ENCODE data around the gene FEN1. TPM values are rescaled to one million over a fixed set of nuclear protein-coding genes. Genes with fewer than 3 reads are reported as not detected.

Gene FEN1
- total RNA-seq, 2 donors from 2014 or later: 9.4 to 11.4 TPM

GRCh38 chr11:61830237-61831105 is 37.8 kb downstream of the FEN1 start:
- intact Hi-C loops (cut with DNase I): no loop called here
- ATAC-seq (no peak), DNase-seq (no peak)

- intact Hi-C loops (cut with DNase I): no loop called here
- DNase-seq (no peak), ATAC-seq (no peak)
Observed at GRCh38 chr11:61832207-61832606, 39.5 kb downstream of the FEN1 start.

DNA sequence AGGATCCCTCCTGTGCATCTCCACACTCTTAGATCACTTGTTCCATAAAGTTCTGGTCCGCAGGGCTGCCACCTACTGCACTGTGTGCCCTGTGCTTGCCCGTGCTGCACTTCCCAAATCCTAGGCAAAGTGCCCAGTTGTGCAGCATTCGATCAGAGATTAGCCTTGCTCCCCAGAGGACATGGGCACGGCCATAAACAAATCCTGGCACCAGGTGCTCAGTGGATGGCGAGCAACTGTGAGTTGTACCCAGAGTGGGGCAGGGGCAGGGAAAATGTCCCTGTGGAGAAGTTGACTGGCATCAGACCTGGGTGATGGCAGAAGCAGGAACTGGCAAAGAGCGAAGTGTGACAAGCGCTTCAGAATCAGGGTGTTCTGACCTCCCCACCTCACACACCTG is 40.0 kb downstream of the FEN1 start:
- ATAC-seq (no peak), DNase-seq (no peak)
- intact Hi-C loops (cut with DNase I): no loop called here

GRCh38 chr11:61833471-61833870 is 40.8 kb downstream of the FEN1 start:
- ATAC-seq: no peak
- intact Hi-C loops (cut with DNase I): no loop called here
- no peak for DNase-seq

- ATAC-seq (no peak), DNase-seq (no peak)
- intact Hi-C loops (cut with DNase I): no loop called here
Observed at GRCh38 chr11:61833926-61834277, 41.2 kb downstream of the FEN1 start.

GRCh38 chr11:61834278-61835048 is 41.8 kb downstream of the FEN1 start:
- DNase-seq (peak; percentile 79), ATAC-seq (peak; percentile 85 to 91)
- intact Hi-C loops (cut with DNase I): no loop called here

- intact Hi-C loops (cut with DNase I): no loop called here
- DNase-seq (no peak), ATAC-seq (no peak)
Observed at GRCh38 chr11:61836193-61836592, 43.5 kb downstream of the FEN1 start.

DNA sequence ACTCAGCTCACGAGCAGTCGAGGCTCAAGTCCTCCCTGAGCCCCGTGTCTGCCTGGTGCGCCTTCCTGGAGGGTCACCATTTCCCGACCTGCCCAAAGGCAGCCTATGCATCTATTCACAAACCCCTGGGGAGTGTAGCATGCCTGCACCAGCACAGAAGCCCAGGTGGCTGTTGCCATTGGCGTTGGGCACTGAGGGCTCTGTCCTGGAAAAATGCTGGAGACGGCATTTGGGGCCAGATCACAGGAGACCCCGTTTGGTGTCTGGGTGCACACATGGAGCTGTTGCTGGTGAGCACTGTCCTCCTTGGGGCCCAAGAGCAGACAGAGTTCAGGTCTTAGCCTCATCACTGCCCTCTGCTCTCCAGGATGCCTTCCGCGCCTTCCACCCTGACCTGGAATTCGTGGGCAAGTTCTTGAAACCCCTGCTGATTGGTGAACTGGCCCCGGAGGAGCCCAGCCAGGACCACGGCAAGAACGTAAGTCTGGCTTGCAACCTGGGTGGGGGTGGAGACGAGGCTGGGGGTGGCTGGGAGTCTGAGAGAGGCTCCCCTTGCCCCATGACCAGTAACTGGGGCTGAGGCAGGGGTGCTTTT is 44.8 kb downstream of the FEN1 start:
- intact Hi-C loops (cut with DNase I): no loop called here
- ATAC-seq: no peak
- DNase-seq: no peak

DNA sequence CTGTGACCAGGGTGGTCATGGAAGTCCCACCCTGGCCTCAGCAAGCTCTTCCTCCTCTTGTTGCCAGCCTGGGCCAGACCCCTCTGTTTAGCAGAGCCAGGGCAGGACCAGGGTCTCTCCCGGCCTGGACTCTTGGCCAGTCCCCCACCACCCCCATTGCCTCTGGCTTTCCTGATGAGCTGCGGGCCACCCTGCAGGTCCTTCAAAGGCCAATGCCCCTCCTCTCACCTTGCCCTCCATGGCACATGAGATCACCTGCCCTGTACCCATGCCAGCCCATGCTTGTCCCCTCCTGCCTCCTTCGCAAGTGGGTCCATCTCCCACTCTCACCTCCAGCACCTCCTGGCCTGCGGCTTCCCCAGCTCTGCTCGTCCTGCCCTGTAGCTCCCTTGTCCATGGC is 45.8 kb downstream of the FEN1 start:
- no peak for ATAC-seq
- intact Hi-C loops (cut with DNase I): no loop called here

DNA sequence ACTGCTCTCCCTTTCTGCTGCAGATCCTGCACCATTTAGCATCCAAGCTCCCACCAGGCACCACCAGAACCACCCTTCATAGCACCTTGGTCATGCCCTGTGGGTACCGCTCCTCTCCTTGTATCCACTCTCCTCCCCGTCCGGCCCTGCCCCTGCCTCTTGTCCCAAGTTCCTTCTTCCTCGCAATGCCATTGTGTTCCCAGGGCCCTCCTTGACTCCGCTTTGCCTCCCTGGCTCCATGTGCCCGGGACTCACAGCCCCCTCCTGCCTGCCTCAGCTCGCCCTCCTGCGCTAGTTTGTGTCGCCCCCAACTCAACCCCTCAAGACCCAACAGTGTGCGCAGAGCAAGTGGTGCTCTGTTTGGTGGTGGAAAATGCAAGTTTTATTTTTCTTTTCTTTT is 46.2 kb downstream of the FEN1 start:
- intact Hi-C loops (cut with DNase I): no loop called here
- DNase-seq (no peak), ATAC-seq (no peak)

More for the DNA sequence above, 45.8 kb downstream of the FEN1 start:
- DNase-seq: no peak

DNA sequence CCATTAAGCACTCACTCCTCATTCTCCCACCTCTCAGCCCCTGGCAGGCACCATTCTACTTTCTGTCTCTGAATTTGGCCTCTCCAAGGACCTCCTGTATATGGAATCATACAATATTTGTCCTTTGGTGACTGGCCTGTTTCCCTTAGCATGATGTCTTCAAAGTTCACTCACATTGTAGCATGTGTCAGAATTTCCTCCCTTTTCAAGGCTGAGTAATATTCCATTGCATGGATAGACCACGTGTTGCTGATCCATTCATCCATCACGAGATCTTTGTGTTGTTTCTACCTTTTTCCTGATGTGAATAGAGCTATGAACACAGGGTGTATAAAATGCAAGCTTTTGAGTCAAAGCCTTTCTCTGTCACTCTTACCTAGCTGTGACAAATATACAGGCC is 47.0 kb downstream of the FEN1 start:
- intact Hi-C loops (cut with DNase I): no loop called here
- DNase-seq (no peak), ATAC-seq (no peak)

GRCh38 chr11:61840371-61840770 is 47.7 kb downstream of the FEN1 start:
- DNase-seq: no peak
- intact Hi-C loops (cut with DNase I): no loop called here
- ATAC-seq: no peak

GRCh38 chr11:61841636-61842527 is 49.2 kb downstream of the FEN1 start:
- DNase-seq: no peak

DNA sequence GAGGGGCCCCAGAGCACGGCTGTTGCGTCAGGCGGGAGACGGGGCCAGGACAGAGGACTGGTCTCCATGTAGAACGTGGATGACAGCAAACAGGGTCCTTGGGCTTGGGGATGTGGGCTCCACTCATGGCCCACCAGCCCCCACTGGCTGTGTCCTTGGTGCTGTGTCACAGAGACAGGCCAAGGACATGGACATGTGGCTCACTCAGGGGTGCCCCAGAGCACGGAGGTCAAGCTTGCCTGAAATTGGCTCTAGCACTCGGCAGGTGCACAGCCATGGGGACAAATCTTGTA is 49.8 kb downstream of the FEN1 start:
- intact Hi-C loops (cut with DNase I): no loop called here
- DNase-seq (no peak), ATAC-seq (peak in 1 of 2 donors; percentile 9)

More at GRCh38 chr11:61841636-61842527, 49.2 kb downstream of the FEN1 start:
- ATAC-seq: peak; percentile 75 to 76
- intact Hi-C loops (cut with DNase I): no loop called here

- DNase-seq (no peak), ATAC-seq (no peak)
- intact Hi-C loops (cut with DNase I): no loop called here
Observed at GRCh38 chr11:61844909-61845565, 52.3 kb downstream of the FEN1 start.

GRCh38 chr11:61846362-61847020 is 53.8 kb downstream of the FEN1 start:
- ATAC-seq: no peak
- intact Hi-C loops (cut with DNase I): no loop called here
- no peak for DNase-seq

Measured in left cardiac atrium (tissue), 4 donors.